ENCODE measurements around the gene KCNJ14. TPM values are rescaled to one million over a fixed set of nuclear protein-coding genes. Genes with fewer than 3 reads are reported as not detected.

The KCNJ14 gene
- total and polyA plus RNA-seq, 2 donors (not counting 3 experiments of a cell fraction or from before 2014, with no cell fraction given), result 0.26 to 1.4 TPM

DNA sequence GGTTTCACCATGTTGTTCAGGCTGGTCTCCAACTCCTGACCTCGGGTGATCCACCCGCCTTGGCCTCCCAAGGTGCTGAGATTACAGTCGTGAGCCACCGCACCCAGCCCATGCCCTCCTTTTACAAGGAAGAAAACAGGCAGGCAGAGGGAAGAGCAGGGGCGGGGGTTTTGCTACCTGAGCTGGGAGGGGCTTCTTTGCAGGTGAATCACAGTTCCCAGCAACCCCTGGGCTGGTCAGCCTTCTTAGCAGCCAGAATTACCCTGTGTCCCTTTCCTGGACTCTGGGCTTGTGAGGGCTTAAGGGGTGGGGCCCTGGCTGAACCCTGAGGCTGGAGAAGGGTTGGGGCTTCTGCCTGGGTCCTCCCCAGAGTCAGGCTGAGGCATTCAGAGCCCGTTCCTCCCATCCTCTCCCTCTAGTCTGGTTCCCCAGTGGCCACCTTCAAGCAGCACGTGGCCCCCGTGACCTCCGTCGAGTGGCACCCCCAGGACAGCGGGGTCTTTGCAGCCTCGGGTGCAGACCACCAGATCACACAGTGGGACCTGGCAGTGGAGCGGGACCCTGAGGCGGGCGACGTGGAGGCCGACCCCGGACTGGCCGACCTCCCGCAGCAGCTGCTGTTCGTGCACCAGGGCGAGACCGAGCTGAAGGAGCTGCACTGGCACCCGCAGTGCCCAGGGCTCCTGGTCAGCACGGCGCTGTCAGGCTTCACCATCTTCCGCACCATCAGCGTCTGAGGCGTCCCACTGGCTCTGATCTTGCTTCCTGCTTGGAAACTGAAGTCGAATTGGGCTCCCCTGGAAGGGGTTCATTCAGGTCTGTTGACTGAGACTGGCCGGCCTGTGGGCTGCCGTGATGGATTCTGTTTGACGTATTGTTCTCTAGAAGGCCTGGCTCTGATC is 2.8 kb upstream of the KCNJ14 start:
- no peak overlapping the region for H3K27ac ChIP-seq (ENCODE audit: insufficient read depth, low read depth, low read length)
- no peak overlapping the region for H3K4me3 ChIP-seq (replicated peaks in 1 of 3; ENCODE audit: insufficient read depth in 1 of 3, low read depth in 1 of 3, low read length in 3 of 3)
- no peak overlapping the region for H3K4me2 ChIP-seq (ENCODE audit: insufficient read depth, low read length)
- dilution Hi-C loops (cut with MboI; ENCODE audit: extremely low pct_ligation_motif_present, low sequenced_read_pairs), result no loop called here
- ChIA-PET CTCF (interaction anchor here (1.0 to 1.4 kb wide), 3 partner anchors 61 to 138 kb away, joined by 3 to 5 read pairs (median 3); partner anchors contain the start of gene KDELR1), POLR2A (no interaction called here)
- H3K4me1 ChIP-seq (ENCODE audit: control insufficient read depth, extremely low read depth, insufficient read depth, low read length), result no peaks in the 10 kb centered on the region
- H3K9me3 ChIP-seq (replicated peaks; ENCODE audit: control insufficient read depth, insufficient read depth, low read length), result no peaks in the 10 kb centered on the region
- no peaks in the 10 kb centered on the region for H4K20me1 ChIP-seq (replicated peaks; ENCODE audit: control insufficient read depth, extremely low read depth, insufficient read depth, low read length)
- peaks cover 7% of the 10 kb centered on the region for H3K79me2 ChIP-seq (ENCODE audit: control insufficient read depth, insufficient read depth, low read length)
- no peak overlapping the region for H2AFZ ChIP-seq (ENCODE audit: low read depth, low read length)
- no peak overlapping the region for H3K9ac ChIP-seq (replicated peaks; ENCODE audit: extremely low read depth, insufficient read depth, low read length)
- BruUV-seq (replicated peaks), result no TSS peak
- no peak for DNase-seq (ENCODE audit: low read depth, low spot score)
- H3K27me3 ChIP-seq (ENCODE audit: control insufficient read depth in 2 of 2, insufficient read depth in 2 of 2, low read length in 2 of 2), result no peaks in the 10 kb centered on the region
- TF ChIP-seq POLR2A (IDR thresholded peaks at IDR 0.05; ENCODE audit: low read depth, low read length), result no peak
- no peak for TF ChIP-seq MYC (IDR thresholded peaks at IDR 0.05; ENCODE audit: low read depth, low read length)
- no peak for TF ChIP-seq EZH2 (IDR thresholded peaks at IDR 0.05; ENCODE audit: borderline replicate concordance, low read depth, low read length, severe bottlenecking)
- TF ChIP-seq, protein P1, sequence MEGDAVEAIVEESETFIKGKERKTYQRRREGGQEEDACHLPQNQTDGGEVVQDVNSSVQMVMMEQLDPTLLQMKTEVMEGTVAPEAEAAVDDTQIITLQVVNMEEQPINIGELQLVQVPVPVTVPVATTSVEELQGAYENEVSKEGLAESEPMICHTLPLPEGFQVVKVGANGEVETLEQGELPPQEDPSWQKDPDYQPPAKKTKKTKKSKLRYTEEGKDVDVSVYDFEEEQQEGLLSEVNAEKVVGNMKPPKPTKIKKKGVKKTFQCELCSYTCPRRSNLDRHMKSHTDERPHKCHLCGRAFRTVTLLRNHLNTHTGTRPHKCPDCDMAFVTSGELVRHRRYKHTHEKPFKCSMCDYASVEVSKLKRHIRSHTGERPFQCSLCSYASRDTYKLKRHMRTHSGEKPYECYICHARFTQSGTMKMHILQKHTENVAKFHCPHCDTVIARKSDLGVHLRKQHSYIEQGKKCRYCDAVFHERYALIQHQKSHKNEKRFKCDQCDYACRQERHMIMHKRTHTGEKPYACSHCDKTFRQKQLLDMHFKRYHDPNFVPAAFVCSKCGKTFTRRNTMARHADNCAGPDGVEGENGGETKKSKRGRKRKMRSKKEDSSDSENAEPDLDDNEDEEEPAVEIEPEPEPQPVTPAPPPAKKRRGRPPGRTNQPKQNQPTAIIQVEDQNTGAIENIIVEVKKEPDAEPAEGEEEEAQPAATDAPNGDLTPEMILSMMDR (IDR thresholded peaks at IDR 0.05; ENCODE audit: extremely low read depth in 1 of 2, insufficient read depth in 1 of 2, low read depth in 1 of 2, low read length in 2 of 2), result no peak
- no peak for TF ChIP-seq GATA2 (IDR thresholded peaks at IDR 0.05; ENCODE audit: insufficient read depth, insufficient read length, low read depth, low read length)
- no peak for TF ChIP-seq JUN (IDR thresholded peaks at IDR 0.05; ENCODE audit: borderline replicate concordance, insufficient read depth, insufficient read length, low read depth)
- TF ChIP-seq FOS (IDR thresholded peaks at IDR 0.05; ENCODE audit: borderline replicate concordance, insufficient read depth, low read length), result no peak
- TF ChIP-seq MAX (IDR thresholded peaks at IDR 0.05; ENCODE audit: insufficient read depth, insufficient read length), result no peak
- no peak for FAIRE-seq
- no peaks in the 10 kb centered on the region for H3K9me1 ChIP-seq (replicated peaks; ENCODE audit: control insufficient read depth, extremely low read depth, insufficient read depth, low read length)
- intact Hi-C loops (cut with micrococcal nuclease), result no loop called here
- H3K36me3 ChIP-seq (ENCODE audit: control insufficient read depth in 2 of 2, extremely low read depth in 1 of 2, insufficient read depth in 2 of 2, low read length in 2 of 2), result peaks cover 4 to 43% of the 10 kb centered on the region in 2 experiments
